HepG2 (cell line): ENCODE data around the gene ABCB10. TPM values are rescaled to one million over a fixed set of nuclear protein-coding genes. Genes with fewer than 3 reads are reported as not detected.

Experiments used
- ATAC-seq: fragments of 200-7000 bp; cut with Tn5 transposase; 3 replicates; pipeline ENCODE4 v1.9.1; 2020; ENCODE audit warnings: mild to moderate bottlenecking, moderate library complexity
- BruUV-seq: library from RNA; stranded (reverse); fragments of 400-500 nt; replicated peaks from 2 replicates; lab custom pipeline; 2021; lab: Mats Ljungman, UMichigan
- CTCF ChIA-PET: fragments of 300-600 bp; formaldehyde crosslinking; extraction: SDS; loops from one replicate; lab custom pipeline; 2021; ENCODE audit warnings: low total read pairs, inconsistent platforms, low intra/inter-chr PET ratio; lab: Yijun Ruan, JAX
- POLR2A ChIA-PET: fragments of 350-600 bp; sonication (Branson Sonifier 250); formaldehyde crosslinking; loops from one replicate; lab custom pipeline; 2020; ENCODE audit warnings: antibody characterized with exemption, inconsistent platforms; lab: Yijun Ruan, JAX
- DNase-seq: peaks from one replicate; pipeline ENCODE4 v3.0.0-alpha.2; 2015; ENCODE audit warnings: low spot score
- FAIRE-seq: peaks from 3 replicates; lab custom pipeline; 2011; peaks lifted over from hg19 to GRCh38; lab: Jason Lieb, UNC
- H2AFZ ChIP-seq: one replicate; pipeline ENCODE4 v1.6.1; 2011; ENCODE audit warnings: low read length, inconsistent platforms
- H3K27ac ChIP-seq: fragments of 300-600 bp; 3 replicates; pipeline ENCODE4 v1.8.0; 2011; ENCODE audit warnings: mixed run types, mild to moderate bottlenecking, mixed read lengths, low read length, inconsistent platforms; ENCODE audit not compliant: insufficient read depth; ENCODE audit errors: extremely low read length
- H3K27me3 ChIP-seq, 2 experiments: fragments of 200-600 bp in 1 of 2; 2 replicates in 1 of 2; 3 replicates in 1 of 2; pipeline versions ENCODE4 v1.6.0 to v1.8.0; 2011; ENCODE audit warnings: low read length in 2 of 2, mild to moderate bottlenecking in 2 of 2, moderate library complexity in 2 of 2, inconsistent platforms in 1 of 2; ENCODE audit not compliant: insufficient read depth in 2 of 2, control insufficient read depth in 1 of 2
- H3K36me3 ChIP-seq, 2 experiments: fragments of 200-600 bp in 1 of 2; replicated peaks in 1 of 2; 2 replicates in 1 of 2; 3 replicates in 1 of 2; pipeline versions ENCODE4 v1.5.1 to v1.8.0; 2011; ENCODE audit warnings: low read length in 2 of 2, inconsistent platforms in 1 of 2; ENCODE audit not compliant: insufficient read depth in 2 of 2, control insufficient read depth in 1 of 2
- H3K4me1 ChIP-seq: 2 replicates; pipeline ENCODE4 v1.5.1; 2012; ENCODE audit warnings: low read length, inconsistent platforms; ENCODE audit not compliant: insufficient read depth
- H3K4me2 ChIP-seq: 2 replicates; pipeline ENCODE4 v1.6.0; 2011; ENCODE audit warnings: low read depth, low read length, inconsistent platforms
- H3K4me3 ChIP-seq, 3 experiments: fragments of 200-600 bp in 1 of 3; sonication (generic), shearing (Covaris generic) in 1 of 3; replicated peaks in 1 of 3; 2 replicates each; pipeline ENCODE4 v1.5.1; 2011 to 2016; ENCODE audit warnings: low read length in 3 of 3, inconsistent platforms in 2 of 3, low read depth in 2 of 3, mild to moderate bottlenecking in 2 of 3, control low read depth in 1 of 3, mixed read lengths in 1 of 3; ENCODE audit not compliant: insufficient read depth in 1 of 3
- H3K79me2 ChIP-seq: one replicate; pipeline ENCODE4 v1.6.1; 2011; ENCODE audit warnings: low read length, inconsistent platforms; ENCODE audit not compliant: insufficient read depth
- H3K9ac ChIP-seq: 2 replicates; pipeline ENCODE4 v1.6.0; 2011; ENCODE audit warnings: mild to moderate bottlenecking, low read depth, low read length, inconsistent platforms; ENCODE audit not compliant: insufficient read depth
- H3K9me3 ChIP-seq: 2 replicates; pipeline ENCODE4 v1.5.1; 2012; ENCODE audit warnings: mild to moderate bottlenecking, low read length
- H4K20me1 ChIP-seq: 2 replicates; pipeline ENCODE4 v1.6.0; 2011; ENCODE audit warnings: inconsistent platforms, mild to moderate bottlenecking, low read length, moderate library complexity; ENCODE audit not compliant: insufficient read depth
- CENPBD1 ChIP-seq: sonication (generic); formaldehyde crosslinking; IDR thresholded peaks from 2 replicates; pipeline ENCODE4 v1.8.0; 2022; ENCODE audit warnings: missing genetic modification reagents, low read depth, mild to moderate bottlenecking, borderline replicate concordance
- ELF1 ChIP-seq: sonication (generic); formaldehyde crosslinking; IDR thresholded peaks from 2 replicates; pipeline ENCODE4 v1.4.0; 2020; ENCODE audit warnings: missing genetic modification reagents
- GABPA ChIP-seq, 2 experiments: IDR thresholded peaks; 2 replicates each; pipeline ENCODE4 v1.6.1; 2011 to 2016; ENCODE audit warnings: low read depth in 2 of 2, low read length in 1 of 2, missing biosample characterization in 1 of 2, missing genetic modification characterization in 1 of 2
- MAZ ChIP-seq, 2 experiments: sonication (generic) in 1 of 2; formaldehyde crosslinking in 1 of 2; IDR thresholded peaks; 2 replicates each; pipeline versions ENCODE4 v1.5.0 to v1.6.1; 2012 to 2020; ENCODE audit warnings: low read depth in 2 of 2, mild to moderate bottlenecking in 2 of 2, borderline replicate concordance in 1 of 2, improper control_type of control experiment in 1 of 2, low read length in 1 of 2, missing genetic modification reagents in 1 of 2, moderate library complexity in 1 of 2
- RERE ChIP-seq: IDR thresholded peaks from 2 replicates; pipeline ENCODE4 v1.6.1; 2016; ENCODE audit warnings: low read depth, missing genetic modification reagents, missing compliant biosample characterization
- TAF1 ChIP-seq: sonication (generic); formaldehyde crosslinking; IDR thresholded peaks from 2 replicates; pipeline ENCODE4 v1.4.0; 2020; ENCODE audit warnings: missing genetic modification reagents
- THAP8 ChIP-seq: sonication (generic); formaldehyde crosslinking; IDR thresholded peaks from 2 replicates; pipeline ENCODE4 v1.5.1; 2020; ENCODE audit warnings: missing genetic modification reagents, mild to moderate bottlenecking, borderline replicate concordance
- ZMYM3 ChIP-seq: sonication (generic); formaldehyde crosslinking; IDR thresholded peaks from 2 replicates; pipeline ENCODE4 v1.5.1; 2020; ENCODE audit warnings: mild to moderate bottlenecking, missing genetic modification reagents
- ZNF296 ChIP-seq: sonication (generic); formaldehyde crosslinking; conservative IDR thresholded peaks from 2 replicates; pipeline ENCODE4 v1.5.0; 2020; ENCODE audit warnings: mild to moderate bottlenecking, missing genetic modification reagents
- ZNF3 ChIP-seq: IDR thresholded peaks from 2 replicates; pipeline ENCODE4 v1.7.0; 2017; ENCODE audit warnings: inconsistent platforms
- ZNF326 ChIP-seq: sonication (generic); formaldehyde crosslinking; IDR thresholded peaks from 2 replicates; pipeline ENCODE4 v1.4.0; 2020; ENCODE audit warnings: missing genetic modification reagents, borderline replicate concordance
- ZNF350 ChIP-seq: sonication (generic); formaldehyde crosslinking; IDR thresholded peaks from 2 replicates; pipeline ENCODE4 v1.4.0; 2020; ENCODE audit warnings: mild to moderate bottlenecking, low read depth, missing genetic modification reagents, borderline replicate concordance
- ZNF557 ChIP-seq: sonication (generic); formaldehyde crosslinking; IDR thresholded peaks from 2 replicates; pipeline ENCODE4 v1.4.0; 2020; ENCODE audit warnings: missing genetic modification reagents
- ZNF792 ChIP-seq: IDR thresholded peaks from 2 replicates; pipeline ENCODE4 v1.6.1; 2016
- WGBS: methylation state at CpG from one replicate; pipeline ENCODE4 v1.1.6; 2017; ENCODE audit warnings: low lambda C conversion rate; 5-methylcytosine and 5-hydroxymethylcytosine counted together
- in situ Hi-C: cut with HindIII; loops from 2 replicates; pipeline ENCODE4 v1.10.0; 2017; ENCODE audit warnings: low pct_unique_long_range_greater_than_20kb; ENCODE audit not compliant: extremely low pct_ligation_motif_present
- intact Hi-C: fragments of 100-400 bp; cut with micrococcal nuclease; formaldehyde crosslinking; loops from one replicate; pipeline ENCODE4 v1.10.0; 2022; ENCODE audit not compliant: unreplicated experiment
- polyA plus RNA-seq, 8 experiments: library from polyadenylated mRNA; depleted of rRNA in 3 of 8; stranded (reverse) in 7 of 8; unstranded in 1 of 8; fragments of >200 nt; fragmentation: Illumina TruSeq in 4 of 8; extraction: Trizol in 4 of 8; gene quantifications; 2 replicates each; pipeline versions ENCODE4 v1.2.1 to v1.2.3, GENCODE V29; 2011 to 2016; ENCODE audit warnings: low read depth in 4 of 8, missing spikeins in 1 of 8, mixed read lengths in 1 of 8; ENCODE audit not compliant: insufficient read depth in 1 of 8
- total RNA-seq, 5 experiments: library from RNA; depleted of rRNA; stranded (reverse); fragments of >200 nt; fragmentation: Illumina TruSeq; extraction: Trizol; gene quantifications; 2 replicates each; pipeline ENCODE4 v1.2.3, GENCODE V29; 2016; ENCODE audit warnings: low read depth in 1 of 5

Gene ABCB10
- total and polyA plus RNA-seq, 2 of the 13 experiments (the other 11 are each of a cell fraction or from before 2014, with no cell fraction given) = 11.2 to 28.9 TPM

- ChIA-PET POLR2A (no interaction called here), CTCF (no interaction called here)
- ATAC-seq (no peak), DNase-seq (no peak), FAIRE-seq (no peak)
- no TSS peak for BruUV-seq
- Histone ChIP-seq H3K4me2 (peak overlapping the region; percentile 88), H2AFZ (no peak overlapping the region), H3K27me3 (no peaks in the 10 kb centered on the region; a peak in 1 of 5 replicates), H3K79me2 (peaks cover 21% of the 10 kb centered on the region), H3K27ac (no peak overlapping the region), H4K20me1 (no peaks in the 10 kb centered on the region; the same call in 1 of the 2 replicates), H3K9ac (peak overlapping the region; percentile 97; the same call in 1 of the 2 replicates), H3K4me1 (peaks cover 27% of the 10 kb centered on the region), H3K9me3 (no peaks in the 10 kb centered on the region), H3K4me3 (peak overlapping the region in 2 of 3 experiments; percentile 89 to 91; a peak in 4 of 6 replicates), H3K36me3 (peaks cover 2 to 12% of the 10 kb centered on the region in 2 experiments; a peak in 3 of 5 replicates)
- in situ Hi-C loops = no loop called here
- TF ChIP-seq ELF1 (CRISPR knock-in tag) (no peak), ZMYM3 (CRISPR knock-in tag) (no peak), TAF1 (CRISPR knock-in tag) (no peak), THAP8 (CRISPR knock-in tag) (no peak), ZNF3 (CRISPR knock-in tag) (no peak), ZNF326 (CRISPR knock-in tag) (no peak), ZNF350 (CRISPR knock-in tag) (no peak), RERE (CRISPR knock-in tag) (no peak), GABPA (IDR thresholded peaks at IDR 0.05; ENCODE audit: low read depth, low read length) (no peak), GABPA (CRISPR knock-in tag; IDR thresholded peaks at IDR 0.05; ENCODE audit: low read depth) (no peak), CENPBD1 (CRISPR knock-in tag) (no peak), ZNF557 (CRISPR knock-in tag) (no peak), ZNF792 (no peak), MAZ (IDR thresholded peaks at IDR 0.05; ENCODE audit: borderline replicate concordance, low read depth, low read length) (no peak), MAZ (CRISPR knock-in tag; IDR thresholded peaks at IDR 0.05; ENCODE audit: low read depth) (no peak), ZNF296 (no peak)
- 87% methylated on average over 8 of the region's 8 CpGs for WGBS
- intact Hi-C loops = loop anchor here (5.0 kb wide), 1 partner anchor 51 kb away; the partner anchor contains the start of gene ABCB10
Measured at GRCh38 chr1:229506633-229507032, 51.9 kb downstream of the ABCB10 start.
